ENCODE measurements around the gene FKBP5. TPM values are rescaled to one million over a fixed set of nuclear protein-coding genes. Genes with fewer than 3 reads are reported as not detected.

FKBP5 gene
- total and polyA plus RNA-seq, 9 of the 15 experiments (the other 6 are each of a cell fraction or from before 2014, with no cell fraction given), result 32.7 to 151 (median 75.0) TPM

DNA sequence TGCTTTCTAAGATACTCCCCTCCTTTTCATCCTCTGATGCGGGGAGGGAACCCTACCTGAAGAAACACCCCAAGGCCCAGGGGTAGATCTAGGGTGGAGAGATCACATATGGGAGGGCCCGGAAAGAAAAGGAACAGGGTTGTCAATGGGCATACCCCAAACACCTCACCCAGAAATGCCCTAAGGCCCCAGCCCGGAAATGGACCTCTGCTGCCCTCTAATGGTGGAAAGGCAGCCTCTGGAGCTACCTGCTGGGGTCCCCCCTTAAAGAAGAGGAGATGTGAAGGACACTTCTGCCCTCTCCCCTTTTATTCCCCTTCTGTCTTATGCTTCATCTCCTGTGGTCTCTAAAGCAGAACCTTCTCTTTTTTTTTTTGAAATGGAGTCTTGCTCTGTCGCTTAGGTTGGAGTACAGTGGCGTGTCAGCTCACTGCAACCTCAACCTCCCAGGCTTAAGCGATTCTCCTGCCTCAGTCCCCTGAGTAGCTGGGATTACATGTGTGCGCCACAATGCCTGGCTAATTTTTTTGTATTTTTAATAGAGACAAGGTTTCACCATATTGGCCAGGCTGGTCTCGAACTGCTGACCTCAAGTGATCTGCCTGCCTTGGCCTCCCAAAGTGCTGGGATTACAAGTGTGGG lies 47.7 kb upstream of the FKBP5 start (continued):
- TF ChIP-seq SP1 (CRISPR knock-in tag; IDR thresholded peaks at IDR 0.05) (no peak), MECOM (CRISPR knock-in tag; IDR thresholded peaks at IDR 0.05) (0 out of 2 replicates have a peak, but pooled peaks have one; percentile 56), ZNF134 (CRISPR knock-in tag; conservative IDR thresholded peaks at IDR 0.05) (no peak), STAG1 (CRISPR knock-in tag; IDR thresholded peaks at IDR 0.05; ENCODE audit: borderline replicate concordance) (peak; percentile 85; the same call in 1 of the 2 replicates), ETV5 (CRISPR knock-in tag; IDR thresholded peaks at IDR 0.05; ENCODE audit: low read depth) (peak; percentile 33; the same call in 1 of the 2 replicates), ZBTB7A (IDR thresholded peaks at IDR 0.05; ENCODE audit: borderline replicate concordance, control insufficient read depth, low read depth, low read length) (0 out of 2 replicates have a peak, but pooled peaks have one; percentile 26), NFE2L1 (tag; IDR thresholded peaks at IDR 0.05; ENCODE audit: borderline replicate concordance, low read depth) (no peak), DIDO1 (tag; IDR thresholded peaks at IDR 0.05; ENCODE audit: low read depth) (0 out of 2 replicates have a peak, but pooled peaks have one; percentile 19)
- TF ChIP-seq, protein P1, sequence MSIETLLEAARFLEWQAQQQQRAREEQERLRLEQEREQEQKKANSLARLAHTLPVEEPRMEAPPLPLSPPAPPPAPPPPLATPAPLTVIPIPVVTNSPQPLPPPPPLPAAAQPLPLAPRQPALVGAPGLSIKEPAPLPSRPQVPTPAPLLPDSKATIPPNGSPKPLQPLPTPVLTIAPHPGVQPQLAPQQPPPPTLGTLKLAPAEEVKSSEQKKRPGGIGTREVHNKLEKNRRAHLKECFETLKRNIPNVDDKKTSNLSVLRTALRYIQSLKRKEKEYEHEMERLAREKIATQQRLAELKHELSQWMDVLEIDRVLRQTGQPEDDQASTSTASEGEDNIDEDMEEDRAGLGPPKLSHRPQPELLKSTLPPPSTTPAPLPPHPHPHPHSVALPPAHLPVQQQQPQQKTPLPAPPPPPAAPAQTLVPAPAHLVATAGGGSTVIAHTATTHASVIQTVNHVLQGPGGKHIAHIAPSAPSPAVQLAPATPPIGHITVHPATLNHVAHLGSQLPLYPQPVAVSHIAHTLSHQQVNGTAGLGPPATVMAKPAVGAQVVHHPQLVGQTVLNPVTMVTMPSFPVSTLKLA (conservative IDR thresholded peaks at IDR 0.05), result 0 out of 4 replicates have a peak, but pooled peaks of 1 of the 2 experiments have one; percentile 16
- TF ChIP-seq, protein P2, sequence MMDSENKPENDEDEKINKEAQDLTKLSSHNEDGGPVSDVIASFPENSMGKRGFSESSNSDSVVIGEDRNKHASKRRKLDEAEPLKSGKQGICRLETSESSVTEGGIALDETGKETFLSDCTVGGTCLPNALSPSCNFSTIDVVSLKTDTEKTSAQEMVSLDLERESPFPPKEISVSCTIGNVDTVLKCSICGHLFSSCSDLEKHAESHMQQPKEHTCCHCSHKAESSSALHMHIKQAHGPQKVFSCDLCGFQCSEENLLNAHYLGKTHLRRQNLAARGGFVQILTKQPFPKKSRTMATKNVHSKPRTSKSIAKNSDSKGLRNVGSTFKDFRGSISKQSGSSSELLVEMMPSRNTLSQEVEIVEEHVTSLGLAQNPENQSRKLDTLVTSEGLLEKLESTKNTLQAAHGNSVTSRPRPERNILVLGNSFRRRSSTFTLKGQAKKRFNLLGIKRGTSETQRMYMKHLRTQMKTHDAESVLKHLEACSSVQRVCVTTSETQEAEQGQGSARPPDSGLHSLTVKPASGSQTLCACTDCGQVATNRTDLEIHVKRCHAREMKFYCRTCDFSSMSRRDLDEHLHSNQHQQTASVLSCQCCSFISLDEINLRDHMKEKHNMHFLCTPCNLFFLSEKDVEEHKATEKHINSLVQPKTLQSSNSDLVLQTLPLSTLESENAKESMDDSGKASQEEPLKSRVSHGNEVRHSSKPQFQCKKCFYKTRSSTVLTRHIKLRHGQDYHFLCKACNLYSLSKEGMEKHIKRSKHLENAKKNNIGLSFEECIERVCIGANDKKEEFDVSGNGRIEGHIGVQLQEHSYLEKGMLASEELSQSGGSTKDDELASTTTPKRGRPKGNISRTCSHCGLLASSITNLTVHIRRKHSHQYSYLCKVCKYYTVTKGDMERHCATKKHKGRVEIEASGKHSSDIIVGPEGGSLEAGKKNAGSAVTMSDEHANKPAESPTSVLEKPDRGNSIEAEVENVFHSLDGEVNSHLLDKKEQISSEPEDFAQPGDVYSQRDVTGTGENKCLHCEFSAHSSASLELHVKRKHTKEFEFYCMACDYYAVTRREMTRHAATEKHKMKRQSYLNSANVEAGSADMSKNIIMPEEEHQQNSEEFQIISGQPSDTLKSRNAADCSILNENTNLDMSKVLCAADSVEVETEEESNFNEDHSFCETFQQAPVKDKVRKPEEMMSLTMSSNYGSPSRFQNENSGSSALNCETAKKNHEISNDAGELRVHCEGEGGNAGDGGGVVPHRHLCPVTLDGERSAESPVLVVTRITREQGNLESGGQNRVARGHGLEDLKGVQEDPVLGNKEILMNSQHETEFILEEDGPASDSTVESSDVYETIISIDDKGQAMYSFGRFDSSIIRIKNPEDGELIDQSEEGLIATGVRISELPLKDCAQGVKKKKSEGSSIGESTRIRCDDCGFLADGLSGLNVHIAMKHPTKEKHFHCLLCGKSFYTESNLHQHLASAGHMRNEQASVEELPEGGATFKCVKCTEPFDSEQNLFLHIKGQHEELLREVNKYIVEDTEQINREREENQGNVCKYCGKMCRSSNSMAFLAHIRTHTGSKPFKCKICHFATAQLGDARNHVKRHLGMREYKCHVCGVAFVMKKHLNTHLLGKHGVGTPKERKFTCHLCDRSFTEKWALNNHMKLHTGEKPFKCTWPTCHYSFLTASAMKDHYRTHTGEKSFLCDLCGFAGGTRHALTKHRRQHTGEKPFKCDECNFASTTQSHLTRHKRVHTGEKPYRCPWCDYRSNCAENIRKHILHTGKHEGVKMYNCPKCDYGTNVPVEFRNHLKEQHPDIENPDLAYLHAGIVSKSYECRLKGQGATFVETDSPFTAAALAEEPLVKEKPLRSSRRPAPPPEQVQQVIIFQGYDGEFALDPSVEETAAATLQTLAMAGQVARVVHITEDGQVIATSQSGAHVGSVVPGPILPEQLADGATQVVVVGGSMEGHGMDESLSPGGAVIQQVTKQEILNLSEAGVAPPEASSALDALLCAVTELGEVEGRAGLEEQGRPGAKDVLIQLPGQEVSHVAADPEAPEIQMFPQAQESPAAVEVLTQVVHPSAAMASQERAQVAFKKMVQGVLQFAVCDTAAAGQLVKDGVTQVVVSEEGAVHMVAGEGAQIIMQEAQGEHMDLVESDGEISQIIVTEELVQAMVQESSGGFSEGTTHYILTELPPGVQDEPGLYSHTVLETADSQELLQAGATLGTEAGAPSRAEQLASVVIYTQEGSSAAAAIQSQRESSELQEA (IDR thresholded peaks at IDR 0.05; ENCODE audit: low read depth), result no peak
- TF ChIP-seq, protein P3, sequence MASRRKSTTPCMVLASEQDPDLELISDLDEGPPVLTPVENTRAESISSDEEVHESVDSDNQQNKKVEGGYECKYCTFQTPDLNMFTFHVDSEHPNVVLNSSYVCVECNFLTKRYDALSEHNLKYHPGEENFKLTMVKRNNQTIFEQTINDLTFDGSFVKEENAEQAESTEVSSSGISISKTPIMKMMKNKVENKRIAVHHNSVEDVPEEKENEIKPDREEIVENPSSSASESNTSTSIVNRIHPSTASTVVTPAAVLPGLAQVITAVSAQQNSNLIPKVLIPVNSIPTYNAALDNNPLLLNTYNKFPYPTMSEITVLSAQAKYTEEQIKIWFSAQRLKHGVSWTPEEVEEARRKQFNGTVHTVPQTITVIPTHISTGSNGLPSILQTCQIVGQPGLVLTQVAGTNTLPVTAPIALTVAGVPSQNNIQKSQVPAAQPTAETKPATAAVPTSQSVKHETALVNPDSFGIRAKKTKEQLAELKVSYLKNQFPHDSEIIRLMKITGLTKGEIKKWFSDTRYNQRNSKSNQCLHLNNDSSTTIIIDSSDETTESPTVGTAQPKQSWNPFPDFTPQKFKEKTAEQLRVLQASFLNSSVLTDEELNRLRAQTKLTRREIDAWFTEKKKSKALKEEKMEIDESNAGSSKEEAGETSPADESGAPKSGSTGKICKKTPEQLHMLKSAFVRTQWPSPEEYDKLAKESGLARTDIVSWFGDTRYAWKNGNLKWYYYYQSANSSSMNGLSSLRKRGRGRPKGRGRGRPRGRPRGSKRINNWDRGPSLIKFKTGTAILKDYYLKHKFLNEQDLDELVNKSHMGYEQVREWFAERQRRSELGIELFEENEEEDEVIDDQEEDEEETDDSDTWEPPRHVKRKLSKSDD (conservative IDR thresholded peaks at IDR 0.05; ENCODE audit: low read length), result no peak
